22Rv1 (cell line): Measurements from ENCODE around the gene IQCE.

Source experiments
- ZFX ChIP-seq: fragments of 450-650 bp; IDR thresholded peaks from 2 replicates; pipeline ENCODE4 v1.6.1; 2017; ENCODE audit warnings: antibody characterized with exemption, borderline replicate concordance
- TF ChIP-seq, protein P1 (sequence below): fragments of 450-650 bp; IDR thresholded peaks from 2 replicates; pipeline ENCODE4 v1.5.1; 2017; ENCODE audit warnings: mild to moderate bottlenecking

DNA sequence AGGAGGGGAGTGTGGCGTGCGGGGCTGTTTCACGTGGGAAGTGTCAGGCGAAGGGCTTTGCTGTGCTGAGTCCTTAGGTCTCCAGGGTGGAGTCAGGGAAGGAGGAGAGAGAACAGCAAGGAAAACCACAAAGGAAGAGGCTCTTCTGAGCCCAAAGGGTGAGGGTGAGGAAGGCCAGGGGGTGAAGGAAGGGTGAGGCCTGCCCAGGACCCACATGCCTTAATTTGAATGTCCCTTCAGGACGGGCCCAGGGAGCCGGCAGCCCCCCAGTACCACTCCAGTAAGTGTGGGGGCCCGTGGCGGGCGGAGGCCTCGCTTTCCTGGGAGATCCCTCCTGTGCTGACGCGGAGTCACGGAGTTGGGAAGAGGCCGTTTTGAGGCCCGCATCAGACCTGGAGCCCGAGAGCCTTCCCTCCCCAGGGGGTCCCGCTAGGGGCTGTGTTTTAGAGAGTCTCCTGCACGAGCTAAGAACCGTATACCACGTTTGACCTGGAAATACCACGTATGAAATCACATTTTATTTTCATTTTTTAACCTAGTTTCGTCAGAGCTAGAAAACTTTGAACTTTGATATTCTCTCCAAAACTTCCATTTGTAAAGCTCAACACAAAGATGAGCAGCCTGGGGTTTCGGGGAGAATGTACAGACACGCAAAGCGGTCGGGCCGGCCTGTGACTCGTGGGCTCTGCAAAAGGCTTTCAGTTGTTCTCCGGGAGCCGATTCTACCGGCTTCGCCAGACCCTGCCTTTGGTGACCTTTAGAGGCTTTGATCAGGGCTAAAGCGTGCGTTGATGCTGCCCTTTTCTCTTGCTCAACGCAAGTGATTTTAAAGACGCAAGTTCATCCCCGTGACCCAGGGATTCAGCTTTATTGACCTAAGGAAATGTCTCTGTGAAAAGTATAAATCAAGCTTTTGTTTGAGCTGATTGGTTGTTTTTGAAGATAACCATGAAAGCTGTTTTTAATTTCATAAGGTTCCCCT lies 49.4 kb downstream of the IQCE start:
- TF ChIP-seq, protein P1, sequence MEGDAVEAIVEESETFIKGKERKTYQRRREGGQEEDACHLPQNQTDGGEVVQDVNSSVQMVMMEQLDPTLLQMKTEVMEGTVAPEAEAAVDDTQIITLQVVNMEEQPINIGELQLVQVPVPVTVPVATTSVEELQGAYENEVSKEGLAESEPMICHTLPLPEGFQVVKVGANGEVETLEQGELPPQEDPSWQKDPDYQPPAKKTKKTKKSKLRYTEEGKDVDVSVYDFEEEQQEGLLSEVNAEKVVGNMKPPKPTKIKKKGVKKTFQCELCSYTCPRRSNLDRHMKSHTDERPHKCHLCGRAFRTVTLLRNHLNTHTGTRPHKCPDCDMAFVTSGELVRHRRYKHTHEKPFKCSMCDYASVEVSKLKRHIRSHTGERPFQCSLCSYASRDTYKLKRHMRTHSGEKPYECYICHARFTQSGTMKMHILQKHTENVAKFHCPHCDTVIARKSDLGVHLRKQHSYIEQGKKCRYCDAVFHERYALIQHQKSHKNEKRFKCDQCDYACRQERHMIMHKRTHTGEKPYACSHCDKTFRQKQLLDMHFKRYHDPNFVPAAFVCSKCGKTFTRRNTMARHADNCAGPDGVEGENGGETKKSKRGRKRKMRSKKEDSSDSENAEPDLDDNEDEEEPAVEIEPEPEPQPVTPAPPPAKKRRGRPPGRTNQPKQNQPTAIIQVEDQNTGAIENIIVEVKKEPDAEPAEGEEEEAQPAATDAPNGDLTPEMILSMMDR = no peak
- TF ChIP-seq ZFX = no peak
